ENCODE data around the gene PTBP3. TPM values are rescaled to one million over a fixed set of nuclear protein-coding genes. Genes with fewer than 3 reads are reported as not detected.

Gene PTBP3
- total RNA-seq, 6 experiments from 2014 or later = 31.1 to 52.5 (median 39.7) TPM

GRCh38 chr9:112348257-112349007 lies 15.0 kb upstream of the PTBP3 start:
- H3K9me3 Mint-ChIP-seq = no peaks in the 10 kb centered on the region
- peaks cover 9% of the 10 kb centered on the region for H3K27me3 Mint-ChIP-seq (ENCODE audit: insufficient read depth)
- H3K27ac Mint-ChIP-seq = peak overlapping the region; percentile 60; the same call in 1 of the 2 replicates
- H3K4me3 Mint-ChIP-seq = peak overlapping the region; percentile 89
- no peaks in the 10 kb centered on the region for H3K36me3 Mint-ChIP-seq (ENCODE audit: low read depth)
- no peak for TF ChIP-seq CTCF (IDR thresholded peaks at IDR 0.05)
- peaks cover 15% of the 10 kb centered on the region for H3K4me1 Mint-ChIP-seq (ENCODE audit: low read depth)
- DNase-seq = peak; percentile 29

- H3K9me3 Mint-ChIP-seq = no peaks in the 10 kb centered on the region
- DNase-seq = peak; percentile 44
- peak overlapping the region; percentile 25 for H3K27ac Mint-ChIP-seq
- no peaks in the 10 kb centered on the region for H3K36me3 Mint-ChIP-seq (ENCODE audit: low read depth)
- peaks cover 33% of the 10 kb centered on the region for H3K4me1 Mint-ChIP-seq (ENCODE audit: low read depth)
- no peaks in the 10 kb centered on the region for H3K27me3 Mint-ChIP-seq (ENCODE audit: insufficient read depth)
- TF ChIP-seq CTCF (IDR thresholded peaks at IDR 0.05) = no peak
- H3K4me3 Mint-ChIP-seq = no peak overlapping the region; the same call in 1 of the 2 replicates
Observed at GRCh38 chr9:112341730-112342129, 8.3 kb upstream of the PTBP3 start.

GRCh38 chr9:112339886-112340285 lies 6.5 kb upstream of the PTBP3 start:
- Mint-ChIP-seq H3K36me3 (ENCODE audit: low read depth) (no peaks in the 10 kb centered on the region), H3K9me3 (no peaks in the 10 kb centered on the region), H3K4me1 (ENCODE audit: low read depth) (peaks cover 35% of the 10 kb centered on the region), H3K4me3 (no peak overlapping the region), H3K27me3 (ENCODE audit: insufficient read depth) (no peaks in the 10 kb centered on the region), H3K27ac (no peak overlapping the region)
- no peak for TF ChIP-seq CTCF (IDR thresholded peaks at IDR 0.05)
- DNase-seq = no peak

GRCh38 chr9:112338561-112338960 lies 5.1 kb upstream of the PTBP3 start:
- Mint-ChIP-seq H3K27ac (peak overlapping the region; percentile 52; the same call in 1 of the 2 replicates), H3K9me3 (no peaks in the 10 kb centered on the region), H3K4me1 (ENCODE audit: low read depth) (peaks cover 42% of the 10 kb centered on the region), H3K4me3 (0 out of 2 replicates have a peak overlapping the region, but pooled peaks have one; percentile 10), H3K27me3 (ENCODE audit: insufficient read depth) (no peaks in the 10 kb centered on the region; the same call in 1 of the 2 replicates), H3K36me3 (ENCODE audit: low read depth) (no peaks in the 10 kb centered on the region)
- TF ChIP-seq CTCF (IDR thresholded peaks at IDR 0.05) = no peak
- peak; percentile 75 for DNase-seq

GRCh38 chr9:112337547-112337946 lies 4.1 kb upstream of the PTBP3 start:
- DNase-seq = no peak
- Mint-ChIP-seq H3K4me1 (ENCODE audit: low read depth) (peaks cover 39% of the 10 kb centered on the region), H3K4me3 (no peak overlapping the region), H3K9me3 (no peaks in the 10 kb centered on the region), H3K36me3 (ENCODE audit: low read depth) (no peaks in the 10 kb centered on the region), H3K27ac (no peak overlapping the region), H3K27me3 (ENCODE audit: insufficient read depth) (no peaks in the 10 kb centered on the region; the same call in 1 of the 2 replicates)
- TF ChIP-seq CTCF (IDR thresholded peaks at IDR 0.05) = no peak
